GM12874 (cell line): ENCODE measurements around the gene RAP1GAP2.

Experiments used
- CTCF ChIP-seq: IDR thresholded peaks from 2 replicates; pipeline ENCODE4 v1.5.1; 2011; ENCODE audit warnings: low read depth, mild to moderate bottlenecking, control low read depth, low read length, moderate library complexity; ENCODE audit not compliant: insufficient read depth

The RAP1GAP2 gene

DNA sequence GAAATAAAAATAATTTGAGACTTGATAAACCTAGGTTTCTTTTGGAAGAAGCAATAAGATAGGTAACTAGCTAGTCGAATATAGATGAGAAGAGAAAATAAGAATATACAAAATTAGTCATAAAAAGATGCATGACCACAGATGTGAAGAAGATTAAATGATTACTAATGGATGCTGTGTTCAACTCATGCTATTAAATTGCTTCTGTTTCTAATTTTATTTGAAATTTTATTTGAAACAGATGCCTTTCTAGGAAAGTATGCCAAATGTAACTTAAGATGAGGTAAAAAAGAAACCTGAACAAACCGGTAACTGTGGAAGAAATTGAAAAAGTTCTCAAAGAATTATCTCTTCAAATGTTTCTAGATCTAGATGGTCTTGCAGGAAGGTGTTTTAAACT, 175.6 kb downstream of the RAP1GAP2 start:
- no peak for TF ChIP-seq CTCF

DNA sequence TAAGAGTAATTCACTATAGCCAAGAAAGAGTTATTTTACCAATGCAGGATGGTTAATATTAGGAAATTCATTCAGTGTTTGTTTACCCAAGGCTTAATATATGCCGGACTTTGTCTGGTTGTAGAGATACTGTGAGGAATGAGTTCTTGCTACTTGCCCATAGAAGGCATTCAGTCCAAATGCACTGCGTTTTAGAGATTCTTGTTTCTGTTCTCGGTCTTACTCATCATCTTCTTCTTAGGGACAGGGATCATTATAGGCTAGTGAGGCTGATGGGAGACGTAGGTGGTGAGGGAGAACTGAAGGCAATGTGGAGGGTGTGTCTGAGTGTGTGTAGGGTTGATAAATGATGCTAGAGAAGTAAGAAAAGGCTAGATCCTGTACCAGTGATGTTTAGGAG, 176.5 kb downstream of the RAP1GAP2 start:
- no peak for TF ChIP-seq CTCF

DNA sequence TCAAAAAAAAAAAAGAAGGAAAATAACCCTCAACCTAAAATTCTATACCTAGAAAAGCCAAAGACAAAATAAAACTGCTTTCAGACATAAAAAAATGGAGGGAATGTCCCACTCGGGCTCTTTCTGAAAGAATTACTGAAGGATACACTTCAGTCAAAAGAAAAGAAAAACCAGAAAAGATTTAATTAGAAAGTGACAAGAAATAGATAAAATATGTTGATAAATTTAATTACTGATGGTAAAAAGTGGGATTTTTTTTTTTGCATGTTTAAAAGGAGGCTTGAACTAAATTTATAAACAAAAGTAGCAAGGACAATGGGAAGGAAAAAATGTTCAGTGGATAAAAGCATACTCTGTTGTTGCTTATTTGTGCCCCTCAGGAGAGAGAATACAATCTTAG, 178.1 kb downstream of the RAP1GAP2 start:
- no peak for TF ChIP-seq CTCF

- TF ChIP-seq CTCF = no peak
Measured at GRCh38 chr17:2975469-2975958, 179.3 kb downstream of the RAP1GAP2 start.

GRCh38 chr17:2977157-2977556, 180.9 kb downstream of the RAP1GAP2 start:
- no peak for TF ChIP-seq CTCF

GRCh38 chr17:2978116-2978515, 181.9 kb downstream of the RAP1GAP2 start:
- no peak for TF ChIP-seq CTCF

DNA sequence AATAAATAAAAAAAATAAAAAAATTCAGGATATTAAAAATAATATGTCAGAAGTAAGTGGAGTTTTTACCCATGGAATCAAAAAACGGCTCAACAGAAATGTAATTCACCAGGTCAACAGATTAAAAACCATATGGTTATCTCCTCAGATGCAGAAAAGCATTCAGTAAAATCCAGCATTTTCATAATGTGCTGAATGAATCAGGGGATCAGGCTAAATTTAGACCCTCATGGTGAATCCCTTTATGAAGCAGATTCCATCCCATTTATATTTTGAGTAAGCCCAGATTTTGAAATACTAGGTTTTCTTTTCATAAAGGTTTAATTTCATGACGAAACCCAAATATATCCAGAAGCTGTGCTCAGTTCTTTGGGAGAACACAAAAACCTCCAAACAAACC, 182.8 kb downstream of the RAP1GAP2 start:
- no peak for TF ChIP-seq CTCF
